K562 (cell line): ENCODE results near the gene GIPR. TPM values are rescaled to one million over a fixed set of nuclear protein-coding genes. Genes with fewer than 3 reads are reported as not detected.

Experiments used
- CC2D1A ChIP-seq: fragments of 450-650 bp; IDR thresholded peaks from 2 replicates; pipeline ENCODE4 v1.6.1; 2017; ENCODE audit warnings: mild to moderate bottlenecking
- CEBPG ChIP-seq, 3 experiments: fragments of 200-800 bp in 1 of 3; sonication (Bioruptor generic) in 1 of 3; sonication (generic) in 1 of 3; formaldehyde crosslinking in 1 of 3; IDR thresholded peaks in 2 of 3; conservative IDR thresholded peaks in 1 of 3; 2 replicates each; pipeline versions ENCODE4 v1.6.1 to v1.8.0; 2016 to 2022; ENCODE audit warnings: missing compliant biosample characterization in 2 of 3, missing genetic modification characterization in 2 of 3, mild to moderate bottlenecking in 1 of 3, missing genetic modification reagents in 1 of 3
- CHD1 ChIP-seq: fragments of 200-600 bp; sonication (generic); IDR thresholded peaks from one replicate; pipeline ENCODE4 v1.6.1; 2012; ENCODE audit warnings: mild to moderate bottlenecking, moderate library complexity, low read length, inconsistent platforms
- ELF4 ChIP-seq: fragments of 450-650 bp; formaldehyde crosslinking; IDR thresholded peaks from 2 replicates; pipeline ENCODE4 v1.4.0; 2022; ENCODE audit warnings: missing genetic modification characterization
- FOS ChIP-seq: IDR thresholded peaks from 3 replicates; pipeline ENCODE4 v1.6.1; 2011; ENCODE audit not compliant: insufficient read length; ENCODE audit errors: extremely low read depth
- HDGF ChIP-seq: fragments of 450-650 bp; IDR thresholded peaks from 2 replicates; pipeline ENCODE4 v1.6.1; 2016
- MTA1 ChIP-seq: fragments of 450-650 bp; IDR thresholded peaks from 2 replicates; pipeline ENCODE4 v1.6.1; 2017; ENCODE audit warnings: borderline replicate concordance
- OTX1 ChIP-seq: fragments of 450-650 bp; formaldehyde crosslinking; IDR thresholded peaks from 2 replicates; pipeline ENCODE4 v1.4.0; 2022; ENCODE audit warnings: mild to moderate bottlenecking
- PHF8 ChIP-seq: fragments of 200-600 bp; sonication (generic); IDR thresholded peaks from 2 replicates; pipeline ENCODE4 v1.6.1; 2012; ENCODE audit warnings: mixed run types, mild to moderate bottlenecking, inconsistent platforms, low read length, moderate library complexity, borderline replicate concordance
- SRSF3 ChIP-seq: fragments of 200-400 bp; formaldehyde crosslinking; IDR thresholded peaks from 2 replicates; pipeline ENCODE4 v1.6.1; 2016; ENCODE audit warnings: mild to moderate bottlenecking, low read length, moderate library complexity; ENCODE audit not compliant: insufficient read depth
- TAF1 ChIP-seq: IDR thresholded peaks from 2 replicates; pipeline ENCODE4 v1.6.1; 2011; ENCODE audit warnings: mild to moderate bottlenecking, low read length, moderate library complexity; ENCODE audit not compliant: insufficient read depth, control insufficient read depth, severe bottlenecking; ENCODE audit errors: extremely low read depth
- TEAD1 ChIP-seq, 2 experiments: fragments of 450-650 bp in 1 of 2; sonication (generic) in 1 of 2; formaldehyde crosslinking; IDR thresholded peaks; 2 replicates each; pipeline versions ENCODE4 v1.4.0 to v1.8.0; 2020 to 2022; ENCODE audit warnings: mild to moderate bottlenecking in 2 of 2, missing genetic modification reagents in 1 of 2
- ZFX ChIP-seq: sonication (generic); formaldehyde crosslinking; IDR thresholded peaks from 2 replicates; pipeline ENCODE4 v1.8.0; 2022; ENCODE audit warnings: mild to moderate bottlenecking, missing genetic modification reagents, moderate library complexity
- ZNF431 ChIP-seq: sonication (generic); formaldehyde crosslinking; IDR thresholded peaks from 2 replicates; pipeline ENCODE4 v1.8.0; 2022; ENCODE audit warnings: mild to moderate bottlenecking, missing genetic modification reagents
- polyA plus RNA-seq, 8 experiments: library from polyadenylated mRNA; depleted of rRNA in 4 of 8; stranded (reverse) in 5 of 8; unstranded in 3 of 8; fragments of >200 nt; fragmentation: Nextera tagmentation in 2 of 8; fragmentation: Illumina TruSeq in 1 of 8; extraction: Ambion mirVana in 2 of 8; extraction: Trizol in 1 of 8; gene quantifications; 2 replicates each; pipeline versions ENCODE4 v1.2.1 to v1.2.3, GENCODE V29; 2011 to 2014; ENCODE audit warnings: inconsistent platforms in 1 of 8, missing spikeins in 1 of 8
- total RNA-seq, 7 experiments: library from RNA; depleted of rRNA in 6 of 7; stranded (reverse); fragments of >200 nt in 6 of 7; fragmentation: Illumina TruSeq in 2 of 7; extraction: Trizol in 2 of 7; gene quantifications; 2 replicates each; pipeline versions ENCODE4 v1.2.1 to v1.2.3, GENCODE V29; 2011 to 2021; ENCODE audit warnings: low replicate concordance in 1 of 7
- TF ChIP-seq, protein P1 (sequence below), 2 experiments: fragments of 450-650 bp in 1 of 2; sonication (generic) in 1 of 2; formaldehyde crosslinking in 1 of 2; IDR thresholded peaks; 2 replicates each; pipeline versions ENCODE4 v1.7.1 to v1.9.0; 2016 to 2022; ENCODE audit warnings: inconsistent platforms in 1 of 2, mild to moderate bottlenecking in 1 of 2, missing genetic modification reagents in 1 of 2
- TF ChIP-seq, protein P2 (sequence below): fragments of 250-450 bp; sonication (Bioruptor Pico); IDR thresholded peaks from 2 replicates; pipeline ENCODE4 v1.4.0; 2020

The GIPR gene
- total and polyA plus RNA-seq, 9 of the 15 experiments (the other 6 are each of a cell fraction or from before 2014, with no cell fraction given), result 2.2 to 26.8 (median 12.7) TPM

DNA sequence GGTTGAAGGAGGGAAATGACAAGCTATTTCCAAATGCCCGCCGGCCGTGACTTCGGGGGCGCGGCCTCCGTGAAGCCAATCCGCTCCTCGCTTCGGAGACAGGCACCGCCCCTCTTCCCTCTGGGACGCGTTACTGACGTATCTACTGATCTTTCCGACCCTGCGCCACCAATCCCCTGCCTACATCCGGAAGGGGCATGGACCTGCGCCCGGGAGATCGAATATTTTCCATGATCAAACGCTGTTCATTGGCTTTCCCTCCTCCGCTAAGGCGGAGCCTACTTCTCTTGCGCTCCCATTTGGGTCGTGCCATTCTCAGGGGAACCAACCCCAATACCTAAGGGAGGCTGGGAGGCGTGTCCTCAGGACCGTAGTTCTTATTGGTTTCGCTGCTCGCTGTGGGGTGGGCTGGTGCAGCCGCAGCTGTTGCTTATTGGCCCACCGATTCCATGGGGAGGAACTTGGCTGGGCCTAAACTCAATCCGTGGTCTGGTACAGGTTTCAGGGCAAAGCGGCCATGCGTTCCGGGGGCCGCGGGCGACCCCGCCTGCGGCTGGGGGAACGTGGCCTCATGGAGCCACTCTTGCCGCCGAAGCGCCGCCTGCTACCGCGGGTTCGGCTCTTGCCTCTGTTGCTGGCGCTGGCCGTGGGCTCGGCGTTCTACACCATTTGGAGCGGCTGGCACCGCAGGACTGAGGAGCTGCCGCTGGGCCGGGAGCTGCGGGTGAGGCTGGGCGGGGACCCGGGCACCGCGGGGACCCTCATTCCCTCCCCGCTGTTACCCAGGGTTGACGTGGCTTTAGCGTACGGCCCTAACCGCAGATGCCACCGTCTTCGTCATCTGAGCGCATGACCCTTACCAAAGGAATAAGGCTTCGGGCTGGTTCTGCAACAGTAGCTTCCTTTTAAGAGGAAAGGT lies 24.4 kb downstream of the GIPR start, which contains the start of gene QPCTL (continued):
- TF ChIP-seq, protein P1, sequence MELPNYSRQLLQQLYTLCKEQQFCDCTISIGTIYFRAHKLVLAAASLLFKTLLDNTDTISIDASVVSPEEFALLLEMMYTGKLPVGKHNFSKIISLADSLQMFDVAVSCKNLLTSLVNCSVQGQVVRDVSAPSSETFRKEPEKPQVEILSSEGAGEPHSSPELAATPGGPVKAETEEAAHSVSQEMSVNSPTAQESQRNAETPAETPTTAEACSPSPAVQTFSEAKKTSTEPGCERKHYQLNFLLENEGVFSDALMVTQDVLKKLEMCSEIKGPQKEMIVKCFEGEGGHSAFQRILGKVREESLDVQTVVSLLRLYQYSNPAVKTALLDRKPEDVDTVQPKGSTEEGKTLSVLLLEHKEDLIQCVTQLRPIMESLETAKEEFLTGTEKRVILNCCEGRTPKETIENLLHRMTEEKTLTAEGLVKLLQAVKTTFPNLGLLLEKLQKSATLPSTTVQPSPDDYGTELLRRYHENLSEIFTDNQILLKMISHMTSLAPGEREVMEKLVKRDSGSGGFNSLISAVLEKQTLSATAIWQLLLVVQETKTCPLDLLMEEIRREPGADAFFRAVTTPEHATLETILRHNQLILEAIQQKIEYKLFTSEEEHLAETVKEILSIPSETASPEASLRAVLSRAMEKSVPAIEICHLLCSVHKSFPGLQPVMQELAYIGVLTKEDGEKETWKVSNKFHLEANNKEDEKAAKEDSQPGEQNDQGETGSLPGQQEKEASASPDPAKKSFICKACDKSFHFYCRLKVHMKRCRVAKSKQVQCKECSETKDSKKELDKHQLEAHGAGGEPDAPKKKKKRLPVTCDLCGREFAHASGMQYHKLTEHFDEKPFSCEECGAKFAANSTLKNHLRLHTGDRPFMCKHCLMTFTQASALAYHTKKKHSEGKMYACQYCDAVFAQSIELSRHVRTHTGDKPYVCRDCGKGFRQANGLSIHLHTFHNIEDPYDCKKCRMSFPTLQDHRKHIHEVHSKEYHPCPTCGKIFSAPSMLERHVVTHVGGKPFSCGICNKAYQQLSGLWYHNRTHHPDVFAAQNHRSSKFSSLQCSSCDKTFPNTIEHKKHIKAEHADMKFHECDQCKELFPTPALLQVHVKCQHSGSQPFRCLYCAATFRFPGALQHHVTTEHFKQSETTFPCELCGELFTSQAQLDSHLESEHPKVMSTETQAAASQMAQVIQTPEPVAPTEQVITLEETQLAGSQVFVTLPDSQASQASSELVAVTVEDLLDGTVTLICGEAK (IDR thresholded peaks at IDR 0.05), result no peak
- TF ChIP-seq, protein P1 (CRISPR knock-in tag; IDR thresholded peaks at IDR 0.05), result no peak
- TF ChIP-seq FOS (peak; percentile 82), ELF4 (CRISPR knock-in tag) (peak; percentile 66; the same call in 1 of the 2 replicates), ZNF431 (CRISPR knock-in tag) (peak; percentile 3; the same call in 1 of the 2 replicates), CC2D1A (peak; percentile 100), TAF1 (peak; percentile 32), CHD1 (peak; percentile 73), HDGF (peak; percentile 59; the same call in 1 of the 2 replicates), ZFX (CRISPR knock-in tag) (peak; percentile 90), PHF8 (peak; percentile 85; the same call in 1 of the 2 replicates), OTX1 (no peak), MTA1 (peak; percentile 83), CEBPG (CRISPR knock-in tag; IDR thresholded peaks at IDR 0.05) (peak; percentile 18; the same call in 1 of the 2 replicates), CEBPG (tag; conservative IDR thresholded peaks at IDR 0.05 in 1 of 2, IDR thresholded peaks at IDR 0.05 in 1 of 2) (no peak), SRSF3 (no peak), TEAD1 (CRISPR knock-in tag; IDR thresholded peaks at IDR 0.05) (peak in 1 of 2 experiments; percentile 87; a peak in 2 of 4 replicates)
- TF ChIP-seq, protein P2, sequence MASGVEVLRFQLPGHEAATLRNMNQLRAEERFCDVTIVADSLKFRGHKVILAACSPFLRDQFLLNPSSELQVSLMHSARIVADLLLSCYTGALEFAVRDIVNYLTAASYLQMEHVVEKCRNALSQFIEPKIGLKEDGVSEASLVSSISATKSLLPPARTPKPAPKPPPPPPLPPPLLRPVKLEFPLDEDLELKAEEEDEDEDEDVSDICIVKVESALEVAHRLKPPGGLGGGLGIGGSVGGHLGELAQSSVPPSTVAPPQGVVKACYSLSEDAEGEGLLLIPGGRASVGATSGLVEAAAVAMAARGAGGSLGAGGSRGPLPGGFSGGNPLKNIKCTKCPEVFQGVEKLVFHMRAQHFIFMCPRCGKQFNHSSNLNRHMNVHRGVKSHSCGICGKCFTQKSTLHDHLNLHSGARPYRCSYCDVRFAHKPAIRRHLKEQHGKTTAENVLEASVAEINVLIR, result peak; percentile 44; the same call in 1 of the 2 replicates
